ACHN (cell line): ENCODE results near the gene NPB.

Source experiments
- DNase-seq: peaks from one replicate; pipeline ENCODE4 v3.0.0-alpha.2; 2015
- in situ Hi-C: cut with HindIII; loops from 2 replicates; pipeline ENCODE4 v1.10.0; 2017; ENCODE audit warnings: low sequenced_read_pairs, low pct_ligation_motif_present, low pct_unique_long_range_greater_than_20kb

NPB gene

DNA sequence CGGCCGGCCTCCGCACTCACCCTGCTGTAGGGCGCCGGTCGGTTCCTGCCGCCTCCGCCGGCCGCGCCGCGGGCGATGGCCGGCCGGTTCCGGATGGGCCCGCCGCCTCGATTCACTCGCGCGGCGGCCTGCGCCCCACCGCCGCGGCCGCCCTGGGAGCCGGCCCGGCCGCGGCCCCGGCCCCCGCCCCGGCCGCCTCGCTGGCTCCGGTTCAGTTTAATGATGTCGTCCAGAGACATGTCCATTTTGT, 10.8 kb upstream of the NPB start:
- DNase-seq: no peak
- in situ Hi-C loops: no loop called here

DNA sequence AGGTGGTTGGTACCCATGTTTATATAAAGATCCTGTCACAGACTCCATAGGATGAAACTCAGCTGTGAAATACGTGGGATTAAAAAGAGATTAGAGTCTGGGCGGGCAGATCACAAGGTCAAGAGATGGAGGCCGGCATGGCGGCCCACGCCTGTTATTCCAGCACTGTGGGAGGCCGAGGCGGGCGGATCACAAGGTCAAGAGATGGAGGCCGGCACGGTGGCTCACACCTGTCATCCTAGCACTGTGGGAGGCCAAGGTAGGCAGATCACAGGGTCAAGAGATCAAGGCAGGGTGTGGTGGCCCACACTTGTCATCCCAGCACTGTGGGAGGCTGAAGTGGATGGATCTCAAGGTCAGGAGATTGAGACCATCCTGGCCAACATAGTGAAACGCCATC, 6.6 kb upstream of the NPB start:
- in situ Hi-C loops: no loop called here
- DNase-seq: no peak

DNA sequence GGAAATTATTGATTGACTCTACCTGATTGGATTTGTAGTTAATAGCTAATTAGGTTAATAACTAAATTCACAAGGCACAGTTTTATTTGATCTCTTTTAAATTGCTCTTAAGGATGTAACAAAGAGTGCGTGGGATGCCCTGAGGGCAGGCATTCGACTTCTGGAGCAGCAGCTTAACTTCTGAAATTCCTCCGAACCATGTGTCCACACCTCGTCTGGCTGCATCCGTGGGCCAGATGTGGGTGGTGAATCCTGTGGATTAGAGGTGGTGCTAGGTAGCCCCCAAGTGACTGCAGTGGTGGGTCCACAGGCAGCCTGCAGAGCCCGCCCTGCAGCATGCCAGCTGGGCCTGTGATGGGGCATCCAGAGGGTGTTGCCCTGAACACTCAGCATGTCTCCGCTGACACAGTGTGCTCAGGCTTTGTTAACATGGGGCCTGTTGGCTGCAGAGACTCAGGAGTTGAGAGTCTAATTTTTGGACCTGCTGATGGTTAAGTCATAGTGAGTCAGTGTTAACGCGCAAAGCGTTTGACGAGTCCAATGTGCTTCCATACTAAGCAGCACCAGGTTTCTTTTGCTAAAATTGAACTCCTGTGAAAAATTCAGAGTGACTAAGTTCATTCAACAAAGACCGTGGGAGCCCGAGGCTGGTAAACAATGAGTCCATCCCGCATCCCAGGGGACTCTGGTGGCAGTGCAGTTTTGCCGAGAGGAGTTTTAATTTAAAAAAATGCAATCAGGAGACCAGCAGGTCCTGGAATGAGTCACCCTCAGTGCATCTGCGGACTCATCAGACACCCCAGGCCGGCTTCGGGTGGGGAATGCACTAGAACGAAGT, 3.8 kb upstream of the NPB start:
- DNase-seq: peak; percentile 79
- in situ Hi-C loops: no loop called here

GRCh38 chr17:81898885-81899284, 3.2 kb upstream of the NPB start:
- no peak for DNase-seq
- in situ Hi-C loops: no loop called here

- DNase-seq: no peak
- in situ Hi-C loops: no loop called here
Observed at GRCh38 chr17:81899514-81900166, 2.4 kb upstream of the NPB start.

GRCh38 chr17:81900181-81900820, 1.7 kb upstream of the NPB start:
- in situ Hi-C loops: no loop called here
- DNase-seq: no peak

DNA sequence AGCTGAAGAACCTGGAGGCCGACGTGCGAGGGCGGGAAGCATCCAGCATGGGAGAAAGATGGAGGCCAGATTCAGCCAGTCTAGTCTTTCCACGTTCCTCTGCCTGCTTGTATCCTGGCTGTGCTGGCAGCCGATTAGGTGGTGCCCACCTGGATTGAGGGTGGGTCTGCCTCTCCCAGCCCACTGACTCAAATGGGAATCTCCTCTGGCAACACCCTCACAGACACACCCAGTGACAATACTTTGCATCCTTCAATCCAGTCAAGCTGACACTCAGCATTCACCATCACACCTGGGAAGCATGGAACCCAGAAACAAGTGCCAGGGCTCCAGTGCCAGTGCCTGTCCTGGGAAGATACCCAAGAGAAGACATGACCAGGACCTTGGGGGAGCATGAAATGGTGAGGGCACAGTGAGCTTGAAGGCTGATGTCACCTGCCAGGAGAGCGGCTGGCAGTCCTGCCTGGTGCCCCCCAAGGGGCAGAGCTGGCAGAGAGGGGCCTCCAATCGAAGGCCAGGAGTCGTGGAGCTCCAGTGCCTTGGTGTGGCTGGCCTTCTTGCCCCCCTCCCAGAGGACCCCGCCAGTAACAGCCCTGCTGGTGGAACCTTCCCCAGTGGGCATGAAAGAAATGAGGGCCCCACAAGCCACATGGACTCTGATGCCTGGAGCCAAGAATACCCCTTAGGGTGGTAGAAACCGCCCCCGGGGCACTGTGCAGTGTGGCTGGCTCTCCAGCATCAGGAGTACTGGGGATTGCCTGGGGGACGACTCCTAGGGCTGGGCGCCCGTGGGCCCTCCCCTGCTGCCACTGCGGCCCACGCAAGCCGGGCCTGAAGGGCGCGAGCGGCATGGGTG, 643 bp upstream of the NPB start:
- no peak for DNase-seq
- in situ Hi-C loops: no loop called here

DNA sequence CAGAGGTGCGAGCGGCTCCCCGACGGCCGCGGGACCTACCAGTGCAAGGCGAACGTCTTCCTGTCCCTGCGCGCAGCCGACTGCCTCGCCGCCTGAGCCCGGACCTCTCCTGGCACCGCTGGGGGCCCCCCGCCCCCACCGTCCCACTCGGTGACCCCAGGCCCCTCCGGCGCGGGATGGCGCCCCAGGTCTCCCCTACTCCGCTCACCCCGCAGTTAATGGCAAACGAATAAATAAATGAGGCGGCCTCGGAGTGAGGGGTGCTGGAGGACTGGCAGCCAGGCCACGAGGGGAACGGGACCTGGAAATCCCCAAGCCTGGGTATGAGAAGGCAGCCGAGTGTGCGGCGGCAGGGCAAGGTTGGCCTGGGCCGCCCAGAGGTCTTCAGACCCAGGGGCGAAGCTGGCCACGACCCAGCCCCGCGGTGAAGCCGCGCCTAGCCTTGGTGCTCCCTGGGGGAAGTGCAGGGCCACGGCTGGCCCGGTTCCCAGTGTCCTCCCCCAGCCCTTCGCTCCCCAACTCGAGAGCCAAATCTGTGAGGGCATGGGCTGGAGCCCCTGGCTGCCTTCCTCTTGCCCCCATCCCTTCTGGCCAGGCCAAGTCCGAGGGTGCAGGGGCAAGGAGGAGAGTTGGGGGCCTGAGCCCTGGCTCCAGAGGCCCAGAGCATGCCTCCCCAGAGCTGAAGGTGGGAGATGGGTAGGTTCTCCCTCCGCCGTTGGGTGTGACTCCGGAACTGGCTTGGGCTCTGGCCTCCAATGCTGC, 796 bp downstream of the NPB start:
- in situ Hi-C loops: no loop called here
- DNase-seq: no peak

- in situ Hi-C loops: no loop called here
- DNase-seq: no peak
Observed at GRCh38 chr17:81903415-81903831, 1.4 kb downstream of the NPB start.

DNA sequence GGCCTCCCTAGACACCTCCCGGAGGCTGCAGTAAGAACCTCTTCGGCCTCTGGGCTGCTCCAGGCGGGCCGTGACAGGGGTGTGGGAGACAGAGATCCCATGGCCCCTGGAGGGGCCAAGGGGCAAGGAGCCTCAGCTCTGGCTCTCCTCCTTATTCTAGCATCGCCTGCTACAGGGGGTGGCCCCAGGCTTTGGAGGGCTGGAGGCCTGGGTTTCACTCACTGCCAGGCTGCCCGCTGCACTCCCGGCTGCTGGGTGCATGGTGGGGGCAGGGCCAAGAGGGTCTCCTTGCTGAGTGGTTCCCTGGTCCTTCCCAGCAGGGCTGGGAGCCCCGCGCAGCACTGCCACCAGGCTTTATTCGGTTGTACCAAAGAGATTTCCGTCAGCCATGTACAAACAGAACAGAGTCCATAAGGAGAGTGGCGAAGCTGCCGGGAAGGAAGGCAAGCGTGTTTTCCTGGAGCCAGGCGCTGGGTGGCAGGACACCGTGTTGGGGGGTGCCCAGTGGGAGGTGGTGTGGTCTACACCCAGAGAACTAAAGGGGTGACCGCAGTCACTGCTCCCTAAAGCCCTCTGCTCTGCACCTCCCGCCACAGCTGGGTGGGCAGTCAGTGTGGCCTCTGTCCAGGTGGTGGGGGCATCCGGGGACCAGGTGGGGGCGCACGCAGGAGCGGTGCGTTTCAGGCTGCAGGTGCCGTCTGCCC, 2.0 kb downstream of the NPB start:
- in situ Hi-C loops: no loop called here

GRCh38 chr17:81904600-81905423, 2.8 kb downstream of the NPB start:
- in situ Hi-C loops: no loop called here
- no peak for DNase-seq

More for the DNA sequence above, 2.0 kb downstream of the NPB start:
- DNase-seq: no peak

- DNase-seq: no peak
- in situ Hi-C loops: no loop called here
Observed at GRCh38 chr17:81905424-81905875, 3.4 kb downstream of the NPB start.

DNA sequence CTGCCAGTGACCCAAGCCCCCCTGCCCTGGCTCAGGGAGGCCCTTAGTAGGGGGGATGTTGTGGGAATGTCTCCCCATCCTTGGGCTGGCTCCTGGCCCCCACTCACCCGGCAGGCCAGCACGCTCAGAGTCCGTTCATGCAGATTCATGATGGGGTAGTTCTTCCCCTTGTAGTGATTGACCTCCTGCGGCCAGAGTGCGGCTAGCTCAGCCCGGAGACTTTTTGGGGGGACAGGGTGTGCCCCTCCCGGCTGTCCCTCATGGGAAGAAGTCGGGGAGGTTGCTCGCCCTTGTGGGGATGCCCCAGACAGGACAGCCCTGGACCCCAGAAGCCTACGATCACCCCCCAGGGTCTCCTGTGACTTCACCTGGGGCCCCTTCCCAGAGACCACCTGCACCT, 4.0 kb downstream of the NPB start:
- in situ Hi-C loops: no loop called here
- no peak for DNase-seq

DNA sequence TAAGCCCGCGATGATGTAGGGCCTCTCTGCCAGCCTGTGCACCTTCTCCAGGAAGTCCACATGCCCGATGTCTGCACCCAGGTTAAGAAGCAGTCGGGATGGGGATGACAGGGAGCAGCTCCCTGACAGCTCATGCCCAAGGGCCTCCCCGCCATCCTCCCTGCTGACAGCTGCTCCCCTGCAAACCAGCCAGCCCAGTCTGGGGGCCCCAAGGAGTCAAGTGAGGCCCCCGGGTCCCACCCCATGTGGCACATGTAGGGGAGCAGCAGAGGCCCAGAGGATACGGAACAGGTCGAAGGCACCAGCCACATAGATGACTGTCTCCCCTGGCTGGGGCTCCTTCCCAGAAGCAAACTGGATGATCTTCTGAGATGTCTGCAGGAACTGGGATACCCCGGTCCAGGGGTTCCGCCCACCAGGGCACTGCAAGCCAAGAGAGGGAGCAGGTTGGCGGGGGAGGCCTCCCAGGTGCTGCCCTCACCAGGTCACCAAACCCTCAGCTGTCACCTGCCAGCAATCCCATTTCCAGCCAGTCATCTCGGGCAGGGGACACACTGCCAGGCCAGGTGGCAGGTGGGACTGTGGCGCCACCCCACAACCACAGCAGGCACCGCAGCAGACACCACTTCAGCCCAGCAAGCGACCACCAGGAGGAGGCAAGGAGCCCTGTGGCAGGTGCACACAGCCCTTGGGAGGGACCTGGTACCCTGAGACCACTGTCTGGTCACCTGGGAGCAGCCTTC, 4.6 kb downstream of the NPB start:
- in situ Hi-C loops: no loop called here
- DNase-seq: no peak

DNA sequence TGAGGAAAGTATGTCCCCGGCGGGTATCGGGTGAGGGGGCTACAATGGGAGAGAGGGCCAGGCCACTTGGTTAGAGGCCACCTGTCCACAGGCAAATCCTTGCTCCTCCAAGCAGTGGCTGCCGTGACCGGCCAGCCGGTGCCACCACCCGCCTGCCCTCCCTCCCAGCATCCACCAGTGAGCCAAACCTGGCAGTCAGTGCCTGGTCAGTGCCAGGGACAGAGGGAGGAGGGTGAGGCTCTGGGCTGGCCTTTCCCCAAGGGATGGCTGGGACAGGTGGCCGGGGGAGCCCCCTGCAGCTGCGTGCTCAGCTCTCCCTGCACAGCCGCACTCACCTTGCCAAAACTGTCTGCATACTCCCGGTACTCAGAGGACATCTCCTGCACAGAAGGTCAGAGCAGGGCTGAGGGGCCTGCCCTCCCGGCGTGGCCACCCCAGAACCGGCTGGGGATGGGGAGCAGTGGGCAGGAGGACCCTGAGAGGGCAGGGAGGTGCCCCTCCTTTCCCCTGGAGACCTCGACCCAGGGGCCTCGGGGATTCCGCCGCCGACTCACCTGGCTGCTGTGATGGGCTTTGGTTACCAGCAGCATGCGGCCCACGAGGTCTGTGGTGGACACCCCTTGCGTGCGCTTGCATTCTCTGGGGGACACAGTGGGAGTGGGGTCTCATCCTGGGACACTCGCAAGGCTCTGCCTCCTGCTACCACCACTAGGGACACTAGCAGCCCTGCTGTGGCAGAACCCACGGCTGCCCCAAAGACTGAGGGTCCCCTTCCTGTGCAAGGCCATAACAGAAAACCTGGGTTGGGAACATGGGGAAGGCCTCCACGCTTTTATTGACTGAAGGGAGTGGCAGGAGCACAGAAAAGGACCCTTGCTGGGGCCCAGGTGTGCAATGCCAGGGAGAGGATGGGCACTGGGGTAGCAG, 5.4 kb downstream of the NPB start:
- no peak for DNase-seq
- in situ Hi-C loops: no loop called here
